Bronchial epithelial cell (primary cell): ENCODE results near the gene CBFA2T2. TPM values are rescaled to one million over a fixed set of nuclear protein-coding genes. Genes with fewer than 3 reads are reported as not detected.
"Not testable (repeated sequence)": the region's sequence is repeated elsewhere in the genome, so short reads cannot be mapped to it uniquely, and the experiment has no call there.

ENCODE experiments used
- DNase-seq: peaks from one replicate; pipeline ENCODE4 v3.0.0-alpha.2; 2010; ENCODE audit warnings: low read depth
- FAIRE-seq: peaks from 2 replicates; lab custom pipeline; 2011; peaks lifted over from hg19 to GRCh38; lab: Jason Lieb, UNC
- H3K27me3 ChIP-seq: 2 replicates; pipeline ENCODE4 v1.5.1; 2011; ENCODE audit warnings: low read length; ENCODE audit not compliant: control insufficient read depth, insufficient read depth
- H3K36me3 ChIP-seq: 2 replicates; pipeline ENCODE4 v1.5.1; 2011; ENCODE audit warnings: low read length; ENCODE audit not compliant: control insufficient read depth, insufficient read depth
- H3K4me3 ChIP-seq: 2 replicates; pipeline ENCODE4 v1.5.1; 2011; ENCODE audit warnings: mild to moderate bottlenecking, low read depth, low read length, control low read depth
- total RNA-seq: library from RNA; depleted of rRNA; stranded (reverse); fragments of >200 nt; gene quantifications from 2 replicates; pipeline ENCODE4 v1.2.1, GENCODE V29; 2014
- TF ChIP-seq, protein P1 (sequence below): IDR thresholded peaks from 2 replicates; pipeline ENCODE4 v1.5.1; 2011; ENCODE audit warnings: mild to moderate bottlenecking, moderate library complexity, low read length, control low read depth, inconsistent platforms; ENCODE audit not compliant: insufficient read depth, severe bottlenecking

Gene CBFA2T2
- total RNA-seq, 1 donor from 2014 or later = 5.3 TPM

GRCh38 chr20:33459599-33459998 lies 30.3 kb upstream of the CBFA2T2 start:
- DNase-seq (no peak), FAIRE-seq (no peak)
- TF ChIP-seq, protein P1, sequence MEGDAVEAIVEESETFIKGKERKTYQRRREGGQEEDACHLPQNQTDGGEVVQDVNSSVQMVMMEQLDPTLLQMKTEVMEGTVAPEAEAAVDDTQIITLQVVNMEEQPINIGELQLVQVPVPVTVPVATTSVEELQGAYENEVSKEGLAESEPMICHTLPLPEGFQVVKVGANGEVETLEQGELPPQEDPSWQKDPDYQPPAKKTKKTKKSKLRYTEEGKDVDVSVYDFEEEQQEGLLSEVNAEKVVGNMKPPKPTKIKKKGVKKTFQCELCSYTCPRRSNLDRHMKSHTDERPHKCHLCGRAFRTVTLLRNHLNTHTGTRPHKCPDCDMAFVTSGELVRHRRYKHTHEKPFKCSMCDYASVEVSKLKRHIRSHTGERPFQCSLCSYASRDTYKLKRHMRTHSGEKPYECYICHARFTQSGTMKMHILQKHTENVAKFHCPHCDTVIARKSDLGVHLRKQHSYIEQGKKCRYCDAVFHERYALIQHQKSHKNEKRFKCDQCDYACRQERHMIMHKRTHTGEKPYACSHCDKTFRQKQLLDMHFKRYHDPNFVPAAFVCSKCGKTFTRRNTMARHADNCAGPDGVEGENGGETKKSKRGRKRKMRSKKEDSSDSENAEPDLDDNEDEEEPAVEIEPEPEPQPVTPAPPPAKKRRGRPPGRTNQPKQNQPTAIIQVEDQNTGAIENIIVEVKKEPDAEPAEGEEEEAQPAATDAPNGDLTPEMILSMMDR = no peak
- no peak overlapping the region for H3K4me3 ChIP-seq
- no peaks in the 10 kb centered on the region for H3K27me3 ChIP-seq
- H3K36me3 ChIP-seq = no peaks in the 10 kb centered on the region

- Histone ChIP-seq H3K36me3 (no peaks in the 10 kb centered on the region), H3K4me3 (no peak overlapping the region), H3K27me3 (no peaks in the 10 kb centered on the region)
- TF ChIP-seq, protein P1 = no peak
- no peak for FAIRE-seq
- peak; percentile 38 for DNase-seq
These were observed 29.2 kb upstream of the CBFA2T2 start for GRCh38 chr20:33460711-33461110.

DNA sequence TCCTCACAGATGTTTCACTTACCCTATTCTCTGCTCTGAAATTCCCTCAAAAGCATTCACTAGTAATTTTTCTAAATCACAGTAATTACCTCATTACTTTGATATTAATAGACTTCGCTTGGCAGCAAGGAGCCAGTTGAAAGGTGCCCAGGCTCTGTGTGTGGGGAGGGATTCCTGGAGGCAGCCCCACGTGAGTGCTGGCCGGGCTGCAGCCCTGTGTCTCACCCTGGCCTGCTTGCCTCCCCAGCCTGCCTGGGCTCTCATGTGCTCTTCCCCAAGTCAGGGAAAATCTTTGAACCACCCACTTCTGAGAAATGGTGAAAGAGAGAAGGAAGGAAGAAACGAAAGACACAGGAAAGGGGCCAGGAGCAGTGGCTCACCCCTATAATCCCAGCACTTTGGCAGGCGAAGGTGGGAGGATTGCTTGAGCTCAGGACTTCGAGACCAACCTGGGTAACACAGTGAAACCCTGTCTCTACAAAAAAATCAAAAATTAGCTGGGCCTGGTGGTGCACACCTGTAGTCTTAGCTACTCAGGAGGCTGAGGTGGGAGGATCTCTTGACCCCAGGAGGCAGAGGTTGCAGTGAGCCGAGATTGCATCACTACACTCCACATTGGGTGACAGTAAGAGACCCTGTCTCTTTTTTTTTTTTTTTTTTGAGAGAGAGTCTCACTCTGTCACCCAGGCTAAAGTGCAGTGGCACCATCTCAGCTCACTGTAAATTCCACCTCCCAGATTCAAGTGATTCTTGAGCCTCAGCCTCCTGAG lies 26.4 kb upstream of the CBFA2T2 start:
- FAIRE-seq = no peak
- TF ChIP-seq, protein P1 = no peak
- Histone ChIP-seq H3K36me3 (no peaks in the 10 kb centered on the region), H3K27me3 (no peaks in the 10 kb centered on the region), H3K4me3 (no peak overlapping the region)
- DNase-seq = no peak

- not testable (repeated sequence) for DNase-seq, H3K36me3 ChIP-seq, H3K27me3 ChIP-seq, H3K4me3 ChIP-seq, FAIRE-seq
These were observed 25.1 kb upstream of the CBFA2T2 start for GRCh38 chr20:33464759-33465158.

DNA sequence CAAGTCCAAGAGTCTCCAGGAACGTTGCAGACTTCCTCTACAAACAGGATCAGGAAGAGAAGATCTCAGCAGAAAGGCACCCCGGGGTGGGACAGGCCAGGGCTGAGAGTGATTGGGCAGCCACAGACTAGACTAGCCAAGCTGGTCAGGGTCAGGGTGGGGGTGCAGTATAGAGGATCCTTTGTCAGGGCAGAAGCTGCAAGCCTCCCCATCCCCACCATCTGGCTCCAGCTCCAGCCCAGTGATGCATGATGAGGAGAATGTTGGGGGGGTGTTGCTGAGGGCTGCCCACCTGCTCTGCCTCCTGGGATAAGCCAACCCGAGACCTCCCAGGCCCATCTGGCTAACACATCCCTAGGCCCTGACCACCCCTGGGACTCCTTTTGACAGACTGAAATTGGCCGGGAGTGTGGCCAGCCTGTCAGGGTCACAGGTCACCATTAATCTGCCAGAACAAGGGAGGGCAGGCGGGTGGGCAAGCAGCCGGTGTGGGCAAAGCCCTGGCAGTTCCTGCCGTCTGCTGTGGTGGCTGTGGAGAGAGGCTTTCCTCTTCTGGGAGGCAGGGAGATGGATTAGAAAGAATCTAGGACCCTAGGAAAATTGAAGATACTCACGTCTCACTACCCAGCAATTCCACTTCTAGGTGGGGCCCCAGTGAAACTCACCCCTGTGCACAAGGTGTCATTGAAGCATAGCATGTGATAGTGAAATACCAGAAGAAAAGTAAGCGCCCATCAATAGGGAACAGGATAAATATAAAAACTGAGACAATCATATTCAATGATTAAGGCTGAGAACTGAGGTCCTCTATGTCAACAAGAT lies 24.2 kb upstream of the CBFA2T2 start:
- H3K36me3 ChIP-seq = no peaks in the 10 kb centered on the region
- DNase-seq (no peak), FAIRE-seq (no peak)
- H3K4me3 ChIP-seq = no peak overlapping the region
- TF ChIP-seq, protein P1 = no peak
- H3K27me3 ChIP-seq = no peaks in the 10 kb centered on the region

GRCh38 chr20:33466303-33466646 lies 23.6 kb upstream of the CBFA2T2 start:
- Histone ChIP-seq H3K27me3 (no peaks in the 10 kb centered on the region), H3K36me3 (no peaks in the 10 kb centered on the region), H3K4me3 (no peak overlapping the region)
- DNase-seq = no peak
- TF ChIP-seq, protein P1 = no peak
- FAIRE-seq = no peak
